Central memory CD4-positive, alpha-beta T cell (primary cell): ENCODE results near the gene UFD1.

Source experiments
- DNase-seq: peaks from one replicate; pipeline ENCODE4 v3.0.0; 2022
- total RNA-seq, 3 experiments: gene quantifications; one replicate each; lab custom pipeline; 2026; lab: John Stamatoyannopoulos, UW

Gene UFD1
- 65.6 to 126 (median 94.9) reads per million in 3 experiments for total RNA-seq

- DNase-seq: peak; percentile 80
Measured at GRCh38 chr22:19478901-19479354, at the start of gene UFD1. Gene UFD1 (minus strand): TSS chr22:19479193. CDS start chr22:19479085, 108 bp downstream.

- no peak for DNase-seq
Measured at GRCh38 chr22:19527861-19528417, 48.9 kb upstream of the UFD1 start.

GRCh38 chr22:19527321-19527721, 48.3 kb upstream of the UFD1 start:
- DNase-seq: no peak

GRCh38 chr22:19526702-19527111, 47.7 kb upstream of the UFD1 start:
- DNase-seq: no peak

GRCh38 chr22:19526076-19526701, 47.2 kb upstream of the UFD1 start:
- no peak for DNase-seq

GRCh38 chr22:19525666-19526065, 46.7 kb upstream of the UFD1 start:
- no peak for DNase-seq

- DNase-seq: no peak
Measured at GRCh38 chr22:19525116-19525660, 46.2 kb upstream of the UFD1 start.

- no peak for DNase-seq
Measured at GRCh38 chr22:19524170-19525115, 45.5 kb upstream of the UFD1 start, which contains the start of gene CLDN5. Gene CLDN5 (minus strand): TSS chr22:19524410. CDS start chr22:19524255, 155 bp downstream.

- no peak for DNase-seq
Measured at GRCh38 chr22:19523240-19524169, 44.5 kb upstream of the UFD1 start.

GRCh38 chr22:19522881-19523239, 43.9 kb upstream of the UFD1 start:
- DNase-seq: no peak

- no peak for DNase-seq
Measured at GRCh38 chr22:19522190-19522880, 43.3 kb upstream of the UFD1 start.

- no peak for DNase-seq
Measured at GRCh38 chr22:19520566-19521305, 41.7 kb upstream of the UFD1 start.

GRCh38 chr22:19520007-19520406, 41.0 kb upstream of the UFD1 start:
- DNase-seq: no peak

- DNase-seq: no peak
Measured at GRCh38 chr22:19519041-19519926, 40.3 kb upstream of the UFD1 start.

GRCh38 chr22:19518635-19519034, 39.6 kb upstream of the UFD1 start:
- no peak for DNase-seq

- DNase-seq: no peak
Measured at GRCh38 chr22:19517919-19518611, 39.1 kb upstream of the UFD1 start.

- no peak for DNase-seq
Measured at GRCh38 chr22:19517171-19517500, 38.1 kb upstream of the UFD1 start.

- no peak for DNase-seq
Measured at GRCh38 chr22:19516378-19517170, 37.6 kb upstream of the UFD1 start.
